ENCODE data around the gene ST6GALNAC6. TPM values are rescaled to one million over a fixed set of nuclear protein-coding genes. Genes with fewer than 3 reads are reported as not detected.

ST6GALNAC6 gene
- total and polyA plus RNA-seq, 10 of the 15 experiments (the other 5 are each of a cell fraction or from before 2014, with no cell fraction given) = 0.40 to 27.0 (median 16.8) TPM

GRCh38 chr9:127941961-127942215 lies 42.5 kb upstream of the ST6GALNAC6 start:
- no peak for FAIRE-seq
- in situ Hi-C loops (cut with MboI) = no loop called here
- Histone ChIP-seq H3K79me2 (ENCODE audit: control insufficient read depth, insufficient read depth, low read length) (peaks cover 8% of the 10 kb centered on the region), H3K27ac (ENCODE audit: control insufficient read depth, insufficient read depth) (no peak overlapping the region), H3K9me3 (replicated peaks; ENCODE audit: control insufficient read depth, insufficient read depth, low read length) (no peaks in the 10 kb centered on the region), H3K27me3 (replicated peaks in 1 of 2; ENCODE audit: control insufficient read depth in 2 of 2, insufficient read depth in 2 of 2, low read length in 1 of 2) (no peaks in the 10 kb centered on the region), H4K20me1 (ENCODE audit: control insufficient read depth, insufficient read depth) (no peaks in the 10 kb centered on the region), H3K36me3 (ENCODE audit: control insufficient read depth in 2 of 2, insufficient read depth in 2 of 2, low read length in 1 of 2) (peaks cover 0 to 11% of the 10 kb centered on the region in 2 experiments; a peak in 2 of 4 replicates), H3K4me2 (ENCODE audit: control insufficient read depth, insufficient read depth) (no peak overlapping the region), H3K4me1 (ENCODE audit: control insufficient read depth, insufficient read depth, low read length) (peaks cover 12% of the 10 kb centered on the region), H2AFZ (ENCODE audit: control insufficient read depth, low read depth, low read length) (no peak overlapping the region), H3K4me3 (no peak overlapping the region), H3K9ac (ENCODE audit: control insufficient read depth, insufficient read depth, low read length) (no peak overlapping the region)
- no peak for DNase-seq (ENCODE audit: low read depth, low spot score)
- no TSS peak for BruUV-seq (replicated peaks)
- SMC1A ChIA-PET (ENCODE audit: uncharacterized antibody, unreplicated experiment) = interaction anchor here (1.2 to 7.2 kb wide), 3 partner anchors 35 to 183 kb away, joined by 3 to 84 read pairs (median 4); no protein-coding TSS in a partner anchor
- POLR2A ChIA-PET = interaction anchor here (0.6 kb wide), 1 partner anchor 363 kb away, joined by 3 read pairs; no protein-coding TSS in a partner anchor
- WGBS (ENCODE audit: insufficient coverage, insufficient replicate concordance, low lambda C conversion rate, missing lambda C conversion rate) = 94% methylated on average over 3 of the region's 3 CpGs
- CTCF ChIA-PET = interaction anchor here (0.6 to 7.7 kb wide), 21 partner anchors 10 to 207 kb away, joined by 3 to 261 read pairs (median 5); partner anchors contain the start of genes EEIG1, NAIF1, PIP5KL1 and SLC25A25
- RAD21 ChIA-PET (ENCODE audit: unreplicated experiment) = interaction anchor here (0.9 to 5.0 kb wide), 2 partner anchors 13 to 94 kb away, joined by 3 to 83 read pairs; no protein-coding TSS in a partner anchor
- intact Hi-C loops (cut with micrococcal nuclease; ENCODE audit: unreplicated experiment) = no loop called here
- no peak for ATAC-seq
- TF ChIP-seq, protein P1, sequence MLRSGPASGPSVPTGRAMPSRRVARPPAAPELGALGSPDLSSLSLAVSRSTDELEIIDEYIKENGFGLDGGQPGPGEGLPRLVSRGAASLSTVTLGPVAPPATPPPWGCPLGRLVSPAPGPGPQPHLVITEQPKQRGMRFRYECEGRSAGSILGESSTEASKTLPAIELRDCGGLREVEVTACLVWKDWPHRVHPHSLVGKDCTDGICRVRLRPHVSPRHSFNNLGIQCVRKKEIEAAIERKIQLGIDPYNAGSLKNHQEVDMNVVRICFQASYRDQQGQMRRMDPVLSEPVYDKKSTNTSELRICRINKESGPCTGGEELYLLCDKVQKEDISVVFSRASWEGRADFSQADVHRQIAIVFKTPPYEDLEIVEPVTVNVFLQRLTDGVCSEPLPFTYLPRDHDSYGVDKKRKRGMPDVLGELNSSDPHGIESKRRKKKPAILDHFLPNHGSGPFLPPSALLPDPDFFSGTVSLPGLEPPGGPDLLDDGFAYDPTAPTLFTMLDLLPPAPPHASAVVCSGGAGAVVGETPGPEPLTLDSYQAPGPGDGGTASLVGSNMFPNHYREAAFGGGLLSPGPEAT (IDR thresholded peaks at IDR 0.05; ENCODE audit: low read depth) = no peak
- TF ChIP-seq FOXM1 (IDR thresholded peaks at IDR 0.05; ENCODE audit: low read depth, low read length) (no peak), ZSCAN29 (IDR thresholded peaks at IDR 0.05) (no peak), PBX3 (IDR thresholded peaks at IDR 0.05; ENCODE audit: insufficient replicate concordance, low read depth, low read length) (no peak), TCF7 (IDR thresholded peaks at IDR 0.05; ENCODE audit: borderline replicate concordance) (no peak), CBX3 (IDR thresholded peaks at IDR 0.05; ENCODE audit: borderline replicate concordance, low read depth) (no peak), CUX1 (IDR thresholded peaks at IDR 0.05; ENCODE audit: insufficient replicate concordance, low read depth, low read length) (no peak), YBX1 (IDR thresholded peaks at IDR 0.05) (no peak), NR2C1 (IDR thresholded peaks at IDR 0.05) (no peak), ZNF384 (IDR thresholded peaks at IDR 0.05; ENCODE audit: borderline replicate concordance, low read depth, low read length) (no peak)
- TF ChIP-seq, protein P2, sequence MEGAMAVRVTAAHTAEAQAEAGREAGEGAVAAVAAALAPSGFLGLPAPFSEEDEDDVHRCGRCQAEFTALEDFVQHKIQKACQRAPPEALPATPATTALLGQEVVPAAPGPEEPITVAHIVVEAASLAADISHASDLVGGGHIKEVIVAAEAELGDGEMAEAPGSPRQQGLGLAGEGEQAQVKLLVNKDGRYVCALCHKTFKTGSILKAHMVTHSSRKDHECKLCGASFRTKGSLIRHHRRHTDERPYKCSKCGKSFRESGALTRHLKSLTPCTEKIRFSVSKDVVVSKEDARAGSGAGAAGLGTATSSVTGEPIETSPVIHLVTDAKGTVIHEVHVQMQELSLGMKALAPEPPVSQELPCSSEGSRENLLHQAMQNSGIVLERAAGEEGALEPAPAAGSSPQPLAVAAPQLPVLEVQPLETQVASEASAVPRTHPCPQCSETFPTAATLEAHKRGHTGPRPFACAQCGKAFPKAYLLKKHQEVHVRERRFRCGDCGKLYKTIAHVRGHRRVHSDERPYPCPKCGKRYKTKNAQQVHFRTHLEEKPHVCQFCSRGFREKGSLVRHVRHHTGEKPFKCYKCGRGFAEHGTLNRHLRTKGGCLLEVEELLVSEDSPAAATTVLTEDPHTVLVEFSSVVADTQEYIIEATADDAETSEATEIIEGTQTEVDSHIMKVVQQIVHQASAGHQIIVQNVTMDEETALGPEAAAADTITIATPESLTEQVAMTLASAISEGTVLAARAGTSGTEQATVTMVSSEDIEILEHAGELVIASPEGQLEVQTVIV (IDR thresholded peaks at IDR 0.05; ENCODE audit: borderline replicate concordance, partially characterized antibody) = no peak
- TF ChIP-seq, protein P3, sequence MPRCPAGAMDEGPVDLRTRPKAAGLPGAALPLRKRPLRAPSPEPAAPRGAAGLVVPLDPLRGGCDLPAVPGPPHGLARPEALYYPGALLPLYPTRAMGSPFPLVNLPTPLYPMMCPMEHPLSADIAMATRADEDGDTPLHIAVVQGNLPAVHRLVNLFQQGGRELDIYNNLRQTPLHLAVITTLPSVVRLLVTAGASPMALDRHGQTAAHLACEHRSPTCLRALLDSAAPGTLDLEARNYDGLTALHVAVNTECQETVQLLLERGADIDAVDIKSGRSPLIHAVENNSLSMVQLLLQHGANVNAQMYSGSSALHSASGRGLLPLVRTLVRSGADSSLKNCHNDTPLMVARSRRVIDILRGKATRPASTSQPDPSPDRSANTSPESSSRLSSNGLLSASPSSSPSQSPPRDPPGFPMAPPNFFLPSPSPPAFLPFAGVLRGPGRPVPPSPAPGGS (IDR thresholded peaks at IDR 0.05; ENCODE audit: borderline replicate concordance, insufficient read depth, low read depth, low read length, poor library complexity, severe bottlenecking) = no peak

Measured in GM12878 (cell line).